ENCODE measurements around the gene CCNT2.
"Not testable (repeated sequence)": the region's sequence is repeated elsewhere in the genome, so short reads cannot be mapped to it uniquely, and the experiment has no call there.

The CCNT2 gene

DNA sequence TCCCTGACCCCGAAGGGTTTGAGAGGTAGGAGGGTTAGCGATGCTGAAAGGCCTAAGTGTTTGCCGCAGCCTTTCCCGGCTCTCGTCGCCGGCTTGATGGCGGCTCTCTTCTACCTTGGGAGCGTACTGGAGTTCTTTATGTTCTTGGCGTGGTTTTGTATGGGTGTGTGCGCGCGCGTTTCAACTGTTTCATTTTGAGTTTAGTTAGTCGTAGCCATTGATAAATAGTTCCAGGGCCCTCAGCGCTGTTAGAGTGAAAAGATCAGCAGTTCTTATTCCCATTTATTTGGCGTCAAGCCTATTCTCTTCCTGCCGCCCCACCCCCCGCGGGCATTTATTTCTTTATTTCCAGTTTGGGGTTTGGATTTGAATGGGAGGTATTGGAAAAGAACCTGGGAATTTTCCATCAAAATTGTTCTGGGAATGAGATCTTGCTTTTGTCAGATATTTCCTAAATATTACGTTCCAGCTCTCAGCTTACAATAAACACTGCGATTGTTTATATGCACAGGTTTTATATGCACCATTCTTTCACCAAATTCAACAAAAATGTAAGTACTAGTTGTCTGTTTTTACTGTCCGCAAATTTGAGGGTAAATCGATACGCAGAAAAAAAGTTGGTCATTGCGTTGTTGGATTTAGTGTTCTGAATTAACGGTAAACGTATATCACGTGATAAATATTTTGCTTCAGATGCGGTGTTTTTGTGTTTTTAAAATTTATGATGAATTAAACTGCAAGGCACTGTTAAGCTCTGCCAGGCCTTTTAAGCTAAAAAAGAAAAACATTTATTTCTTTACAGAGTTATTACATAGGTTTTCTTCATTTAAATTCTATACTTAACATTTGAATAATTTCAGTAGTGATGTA is 954 bp downstream of the CCNT2 start:
- peak; percentile 30 for DNase-seq (ENCODE audit: low spot score)

- DNase-seq (ENCODE audit: low spot score) = no peak
These were observed 6.3 kb downstream of the CCNT2 start for GRCh38 chr2:134924912-134925311.

DNA sequence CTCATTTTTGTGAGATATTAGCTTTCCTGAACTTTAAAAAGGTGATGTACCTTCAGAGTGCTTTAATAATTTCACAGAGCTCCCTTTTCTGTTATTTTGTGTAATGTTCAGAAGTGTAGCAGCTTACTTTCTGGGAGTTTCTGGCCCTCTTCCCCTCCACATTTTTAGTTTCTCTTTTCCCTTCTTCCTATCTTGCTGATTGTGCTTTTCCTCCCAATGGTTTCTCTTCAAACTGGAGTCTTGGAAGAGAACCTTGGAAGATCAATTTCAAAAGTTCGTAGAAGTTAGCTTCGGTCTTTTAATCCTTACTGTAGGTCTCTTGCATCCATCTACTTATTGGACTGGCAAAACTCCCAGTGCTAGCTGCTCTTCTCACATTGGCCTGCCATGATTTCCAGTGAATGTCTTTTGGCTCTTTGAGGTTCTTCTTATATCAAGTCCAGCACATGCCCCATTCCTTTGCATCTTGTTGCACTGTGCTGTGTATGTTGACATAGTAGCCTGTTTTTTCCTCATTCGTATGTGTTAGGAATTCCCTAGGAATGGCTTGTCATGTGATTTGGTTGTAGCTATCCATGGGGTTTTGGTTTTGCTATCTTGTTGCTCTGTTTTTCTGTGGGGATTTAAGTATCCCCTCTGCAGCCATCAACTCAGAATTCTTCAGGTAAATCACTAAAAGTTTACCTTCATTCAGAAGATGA is 7.8 kb downstream of the CCNT2 start:
- DNase-seq (ENCODE audit: low spot score) = no peak

- no peak for DNase-seq (ENCODE audit: low spot score)
These were observed 8.6 kb downstream of the CCNT2 start for GRCh38 chr2:134927195-134927594.

- DNase-seq (ENCODE audit: low spot score) = no peak
These were observed 14.4 kb downstream of the CCNT2 start for GRCh38 chr2:134932864-134933526.

DNA sequence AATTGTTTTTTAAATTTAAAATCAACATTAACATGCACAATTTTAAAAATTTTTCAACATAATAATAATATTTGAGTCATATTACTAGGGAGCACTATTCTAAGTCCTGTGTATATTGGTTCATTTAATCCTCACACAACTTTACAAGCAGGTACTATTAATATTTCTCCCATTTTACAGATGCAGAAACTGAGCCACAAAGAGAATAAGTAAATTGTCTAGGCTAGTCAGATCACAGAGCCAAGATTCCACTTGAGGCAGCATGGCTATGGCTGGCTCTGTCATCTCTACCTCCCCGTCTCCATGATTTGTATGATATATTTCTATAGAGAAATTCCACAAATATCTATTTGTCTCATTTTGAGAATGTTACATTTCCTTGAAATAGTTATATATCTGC is 15.1 kb downstream of the CCNT2 start:
- no peak for DNase-seq (ENCODE audit: low spot score)

DNA sequence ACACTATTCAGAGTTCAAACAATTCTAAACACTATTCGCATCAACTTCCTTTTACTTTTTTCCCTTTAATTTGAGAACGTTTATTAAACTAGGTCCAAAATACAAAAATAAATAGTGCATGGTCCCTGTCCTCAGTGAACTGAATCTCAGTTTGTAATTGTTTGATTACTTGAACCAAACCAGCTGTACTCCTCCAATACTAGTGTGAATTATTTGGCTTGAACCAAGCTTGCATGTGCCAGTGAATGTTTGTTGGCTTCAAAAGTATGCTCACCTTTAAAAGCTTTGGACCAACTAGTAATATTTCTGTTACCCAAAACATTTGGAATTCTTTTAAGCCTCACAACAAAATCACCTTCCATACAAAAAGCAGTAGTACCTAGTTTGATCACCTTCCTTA is 15.5 kb downstream of the CCNT2 start:
- DNase-seq (ENCODE audit: low spot score) = no peak

- DNase-seq (ENCODE audit: low spot score) = no peak
These were observed 16.0 kb downstream of the CCNT2 start for GRCh38 chr2:134934641-134935040.

GRCh38 chr2:134936691-134937090 is 18.1 kb downstream of the CCNT2 start:
- no peak for DNase-seq (ENCODE audit: low spot score)

DNA sequence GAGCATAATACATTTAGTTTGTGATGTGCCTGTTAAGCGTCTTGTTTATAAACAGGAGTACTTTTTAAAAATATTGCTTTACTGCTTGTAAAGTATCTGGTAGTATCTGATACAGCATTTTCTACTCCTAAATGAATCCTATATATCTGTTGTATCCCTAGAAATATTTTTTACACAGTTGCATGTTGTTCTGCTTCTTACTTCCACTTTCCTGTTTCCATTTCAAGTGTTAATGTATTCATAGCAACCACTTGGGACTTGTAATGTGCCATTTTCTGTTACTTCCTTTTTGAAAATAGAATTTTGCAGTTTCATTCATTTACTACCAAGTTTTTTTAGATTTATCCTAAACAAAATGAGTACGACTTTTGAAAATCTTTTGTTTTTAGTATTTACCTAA is 24.9 kb downstream of the CCNT2 start:
- DNase-seq (ENCODE audit: low spot score) = peak; percentile 41

DNA sequence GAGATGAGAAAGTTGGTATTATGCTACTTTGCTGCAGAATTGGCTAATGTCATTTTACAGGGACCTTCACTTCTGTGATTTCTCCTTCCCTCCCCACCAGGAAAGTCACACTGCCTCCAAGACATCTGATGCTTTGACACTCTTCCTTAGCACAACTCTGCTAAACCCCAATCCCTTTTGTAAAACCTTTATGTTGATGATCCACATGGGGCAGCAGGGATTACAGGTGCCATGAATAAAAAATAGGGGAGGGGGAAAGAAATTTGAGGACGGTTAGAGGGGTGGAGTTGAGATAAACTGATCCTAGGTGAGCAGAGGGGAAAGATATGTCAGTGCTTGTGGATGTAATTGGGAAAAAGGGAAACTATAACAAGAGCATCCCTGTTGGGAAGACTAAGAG is 26.4 kb downstream of the CCNT2 start:
- no peak for DNase-seq (ENCODE audit: low spot score)

GRCh38 chr2:134946073-134946472 is 27.5 kb downstream of the CCNT2 start:
- DNase-seq (ENCODE audit: low spot score) = no peak

DNA sequence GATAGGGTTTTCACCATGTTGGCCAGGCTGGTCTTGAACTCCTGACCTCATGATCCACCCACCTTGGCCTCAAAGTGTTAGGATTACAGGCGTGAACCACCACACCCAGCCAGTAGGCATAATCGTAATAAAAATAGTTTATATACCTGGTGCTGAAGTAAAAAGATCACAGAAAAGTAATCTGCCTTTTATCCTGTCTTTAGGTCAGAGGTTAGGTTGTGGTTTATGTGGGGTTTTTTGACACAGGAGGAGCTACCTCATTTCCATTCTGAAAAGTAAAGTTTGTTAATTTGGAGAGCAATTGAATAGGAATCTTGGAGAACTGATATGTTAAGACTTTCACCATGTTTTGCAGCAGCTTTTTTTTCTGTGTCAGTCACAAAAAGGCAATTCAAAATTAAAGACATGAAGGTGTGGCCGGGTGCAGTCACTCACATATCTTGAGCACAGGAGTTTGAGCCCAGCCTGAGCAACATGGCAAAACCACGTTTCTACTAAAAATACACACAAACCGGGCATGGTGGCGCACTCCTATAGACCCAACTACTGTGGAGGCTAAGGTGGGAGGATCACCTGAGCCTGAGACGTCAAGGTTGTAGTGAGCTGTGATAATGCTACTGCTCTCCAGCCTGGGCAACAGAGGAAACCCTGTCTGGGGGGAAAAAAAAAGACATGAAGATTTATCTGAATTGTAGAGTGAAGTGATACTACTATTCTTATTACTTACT is 31.5 kb downstream of the CCNT2 start:
- no peak for DNase-seq (ENCODE audit: low spot score)

DNA sequence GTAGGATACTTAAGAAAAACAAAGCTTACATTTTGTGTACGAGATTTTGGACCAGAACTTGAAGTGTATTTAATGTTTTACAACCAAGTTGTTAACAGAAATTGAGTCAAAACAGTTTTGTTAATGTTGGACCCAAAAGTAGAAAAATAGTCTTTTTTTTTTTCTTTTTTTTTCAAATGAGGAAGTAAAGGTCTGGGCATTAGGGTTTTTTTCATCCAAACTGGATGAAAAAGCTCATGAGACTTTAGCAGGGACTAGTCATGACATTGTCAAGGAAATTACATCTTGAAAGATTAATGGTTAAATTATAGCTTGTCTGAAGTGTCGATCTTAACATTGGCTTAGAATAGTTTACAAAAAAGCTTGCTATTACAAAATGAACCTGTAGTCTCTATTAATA is 32.3 kb downstream of the CCNT2 start:
- DNase-seq (ENCODE audit: low spot score) = no peak

GRCh38 chr2:134952608-134953007 is 34.0 kb downstream of the CCNT2 start:
- no peak for DNase-seq (ENCODE audit: low spot score)

DNA sequence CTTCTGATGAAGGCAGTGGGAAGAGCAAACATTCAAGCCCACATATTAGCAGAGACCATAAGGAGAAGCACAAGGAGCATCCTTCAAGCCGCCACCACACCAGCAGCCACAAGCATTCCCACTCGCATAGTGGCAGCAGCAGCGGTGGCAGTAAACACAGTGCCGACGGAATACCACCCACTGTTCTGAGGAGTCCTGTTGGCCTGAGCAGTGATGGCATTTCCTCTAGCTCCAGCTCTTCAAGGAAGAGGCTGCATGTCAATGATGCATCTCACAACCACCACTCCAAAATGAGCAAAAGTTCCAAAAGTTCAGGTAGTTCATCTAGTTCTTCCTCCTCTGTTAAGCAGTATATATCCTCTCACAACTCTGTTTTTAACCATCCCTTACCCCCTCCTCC is 35.4 kb downstream of the CCNT2 start:
- no peak for DNase-seq (ENCODE audit: low spot score)

- DNase-seq (ENCODE audit: low spot score) = no peak
These were observed 37.1 kb downstream of the CCNT2 start for GRCh38 chr2:134955744-134956143.

GRCh38 chr2:134957477-134957876 is 38.9 kb downstream of the CCNT2 start:
- no peak for DNase-seq (ENCODE audit: low spot score)

- DNase-seq (ENCODE audit: low spot score) = not testable (repeated sequence)
These were observed 48.5 kb downstream of the CCNT2 start for GRCh38 chr2:134967166-134967565.

GRCh38 chr2:134973241-134974138 is 54.9 kb downstream of the CCNT2 start:
- no peak for DNase-seq (ENCODE audit: low spot score)
